Stimulated activated CD8-positive, alpha-beta memory T cell treated with anti-CD3 and anti-CD28 coated beads, Interleukin-12 subunit alpha, Interleukin-12 subunit beta, amount 100 ng/mL, for 24 hours (primary cell): ENCODE data around the gene FIBIN.

Source experiments
- DNase-seq: peaks from one replicate; pipeline ENCODE4 v3.0.0-alpha.2; 2020; ENCODE audit errors: extremely low read depth

The FIBIN gene

DNA sequence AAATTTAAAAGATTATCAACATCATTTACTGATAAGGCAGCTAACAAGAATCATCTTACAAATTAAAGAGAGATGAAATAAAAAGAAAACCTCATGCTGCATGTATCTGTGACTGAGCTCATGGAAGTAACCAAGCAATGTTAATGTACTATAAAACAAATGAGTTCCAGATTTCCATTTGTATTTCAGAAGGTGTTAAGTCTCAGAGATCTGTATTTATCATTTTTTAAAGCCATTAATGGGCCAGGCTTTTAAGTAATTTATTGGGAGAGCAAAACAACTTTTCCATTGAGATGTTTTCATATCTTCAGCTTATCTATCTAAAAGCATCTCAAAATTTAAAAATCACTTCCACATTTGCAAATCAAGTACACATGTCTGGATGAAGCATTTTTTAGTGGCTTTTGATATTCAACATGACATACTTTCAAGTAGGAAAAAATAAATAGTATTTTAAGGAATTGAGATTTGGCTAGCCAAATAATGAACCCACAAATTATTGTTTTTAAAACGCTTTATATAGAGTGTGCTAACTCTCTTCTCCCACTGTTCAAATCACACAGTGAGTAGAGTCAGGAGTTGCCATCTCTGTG, 28.8 kb downstream of the FIBIN start:
- no peak for DNase-seq

DNA sequence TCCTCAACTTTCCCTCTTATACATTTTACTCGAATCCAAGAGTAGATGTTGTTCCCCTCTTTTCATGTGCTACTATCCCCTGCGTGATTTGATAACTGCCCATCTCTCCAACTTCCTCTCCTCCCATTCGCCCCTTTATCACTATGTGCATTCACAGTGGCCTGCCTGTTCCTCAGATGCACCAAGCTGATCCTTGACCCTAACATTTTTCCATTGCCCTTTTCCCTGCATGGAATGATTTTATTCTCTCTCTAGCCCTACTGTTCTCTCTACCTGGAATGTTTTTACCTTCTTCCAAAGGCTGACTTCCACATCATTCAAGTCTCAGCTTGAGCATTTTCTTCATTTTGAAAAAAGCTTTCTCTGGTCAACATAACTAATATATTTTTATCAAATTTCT, 31.0 kb downstream of the FIBIN start:
- DNase-seq, result no peak

DNA sequence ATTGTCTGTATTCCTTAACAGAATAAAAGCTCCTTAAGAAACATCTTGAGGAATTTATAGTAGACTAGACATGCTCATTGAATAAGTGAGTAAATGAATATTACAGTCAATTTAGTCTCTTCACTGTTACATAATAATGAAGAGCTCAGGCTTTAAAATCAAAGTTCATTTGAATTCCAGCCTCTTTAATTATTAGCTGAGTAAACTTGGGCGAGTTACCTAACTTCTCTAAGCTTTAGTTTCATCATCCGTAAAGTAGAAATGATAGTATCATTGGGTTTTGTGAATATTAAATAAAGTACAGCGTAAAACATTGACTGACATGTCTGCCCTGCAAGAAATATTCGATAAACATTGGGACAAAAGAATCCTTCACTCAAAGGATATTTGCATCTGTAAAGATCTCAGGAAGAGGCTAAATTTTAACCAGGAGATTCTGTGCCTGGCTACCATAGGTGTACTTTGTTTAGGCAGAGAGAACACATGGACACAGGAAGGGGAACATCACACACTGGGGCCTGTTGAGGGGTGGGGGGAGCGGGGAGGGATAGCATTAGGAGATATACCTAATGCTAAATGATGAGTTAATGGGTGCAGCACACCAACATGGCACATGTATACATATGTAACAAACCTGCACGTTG, 31.5 kb downstream of the FIBIN start:
- DNase-seq, result no peak

DNA sequence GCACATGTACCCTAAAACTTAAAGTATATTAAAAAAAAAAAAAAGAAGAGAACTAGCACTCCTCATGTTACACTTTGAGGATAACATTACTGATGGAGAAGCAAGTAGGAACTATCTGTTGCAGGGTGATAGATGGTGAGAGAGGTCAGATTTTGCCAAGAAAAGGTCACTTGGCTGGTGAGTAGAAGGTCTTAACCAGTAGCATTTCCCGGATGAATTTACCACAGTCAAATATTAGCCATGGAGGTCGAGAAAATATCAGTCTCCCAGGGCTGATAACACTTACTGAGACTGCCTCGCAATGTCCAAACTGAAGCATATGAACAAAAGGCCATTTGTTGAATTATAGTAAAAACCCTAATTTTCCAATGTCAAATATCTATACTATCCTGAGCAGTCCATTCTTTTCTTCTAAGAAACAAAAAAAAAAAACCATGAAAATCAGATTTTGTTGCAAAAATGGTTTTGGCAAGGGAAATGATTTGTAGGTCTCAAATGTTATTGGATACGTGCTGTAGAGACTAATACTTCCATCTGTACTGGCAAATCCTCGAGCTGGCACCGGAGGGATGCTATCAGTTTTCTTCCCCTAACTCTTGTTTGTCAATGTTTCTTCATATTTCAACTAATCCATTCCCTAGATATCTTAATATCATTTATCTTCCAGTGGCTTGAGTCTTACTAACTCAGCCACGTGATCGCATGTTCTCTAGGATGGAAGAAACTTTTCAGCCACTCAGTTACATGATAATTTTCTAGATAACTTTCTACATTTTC, 32.2 kb downstream of the FIBIN start:
- no peak for DNase-seq

DNA sequence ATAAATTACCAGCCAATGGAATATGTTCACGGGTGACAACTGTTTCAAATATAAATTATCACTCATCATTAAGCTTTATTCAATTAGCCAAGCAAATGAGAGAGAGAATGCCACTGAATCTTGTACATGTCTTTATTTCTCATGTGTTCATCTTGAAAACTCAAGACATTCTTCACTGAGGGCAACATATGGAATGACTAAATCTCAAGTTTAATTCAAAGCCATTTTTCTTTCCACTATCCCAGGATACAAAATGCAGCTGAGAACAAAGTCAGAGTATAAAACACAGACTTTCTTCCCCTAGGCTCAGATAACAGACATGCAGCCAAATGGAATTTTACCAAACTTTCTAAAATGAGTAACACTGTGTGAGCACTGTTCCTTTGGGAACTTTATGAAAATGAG, 34.7 kb downstream of the FIBIN start:
- no peak for DNase-seq

DNA sequence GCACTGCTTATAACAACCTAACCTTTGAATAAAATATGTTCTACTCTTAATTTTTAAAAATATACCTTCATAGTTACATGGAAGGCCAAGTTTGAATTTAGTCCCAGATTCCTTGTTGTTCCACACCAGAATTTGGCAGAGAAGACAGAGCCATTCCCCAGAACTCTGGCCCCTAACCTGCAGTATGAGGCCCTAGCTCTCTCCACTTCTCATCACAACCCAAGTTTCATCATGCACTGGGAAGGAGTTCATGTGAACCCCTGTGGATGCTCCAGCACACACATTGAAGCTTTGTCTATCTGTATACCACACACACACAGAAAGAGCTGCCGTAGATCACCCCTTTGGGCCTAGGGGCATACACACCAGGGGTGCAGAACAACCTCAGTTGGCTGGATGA, 36.1 kb downstream of the FIBIN start:
- no peak for DNase-seq

DNA sequence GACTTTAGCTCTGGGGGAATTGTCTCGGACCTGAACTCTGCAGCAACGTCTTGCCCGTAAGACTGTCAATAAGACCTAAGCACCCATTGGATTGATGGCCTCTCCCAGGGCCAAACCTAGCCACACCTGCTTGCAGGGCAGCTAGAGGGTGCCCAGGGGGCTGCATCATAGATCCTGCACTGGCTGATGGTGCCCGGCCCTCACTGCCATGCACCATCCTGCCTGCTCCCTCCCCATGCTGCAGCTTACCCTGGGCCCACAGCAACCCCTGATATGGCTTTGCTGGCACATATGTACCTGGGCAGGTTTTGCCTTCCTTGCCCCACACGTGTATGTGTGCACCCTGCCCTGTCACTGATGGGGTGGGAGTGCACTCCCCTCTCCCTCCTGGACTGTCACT, 37.8 kb downstream of the FIBIN start:
- DNase-seq, result no peak

DNA sequence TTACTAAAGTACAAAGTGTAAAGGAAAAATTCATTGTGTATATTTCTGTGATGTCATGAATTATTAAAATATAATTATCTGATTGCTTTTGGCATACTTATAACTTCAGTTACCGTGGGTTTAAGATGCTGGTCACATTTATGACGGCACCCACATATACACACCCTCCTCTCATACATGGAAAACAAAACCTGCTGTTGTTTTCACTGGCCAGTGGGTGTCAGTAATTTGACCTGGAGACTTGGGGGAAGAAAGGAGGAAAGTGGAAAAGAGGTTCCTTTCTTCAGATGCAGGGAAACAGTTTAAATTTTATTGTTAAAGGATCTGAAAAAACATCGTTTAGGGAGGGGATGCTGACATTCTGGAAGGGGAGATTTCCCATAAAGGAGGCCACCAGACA, 46.0 kb downstream of the FIBIN start:
- no peak for DNase-seq

DNA sequence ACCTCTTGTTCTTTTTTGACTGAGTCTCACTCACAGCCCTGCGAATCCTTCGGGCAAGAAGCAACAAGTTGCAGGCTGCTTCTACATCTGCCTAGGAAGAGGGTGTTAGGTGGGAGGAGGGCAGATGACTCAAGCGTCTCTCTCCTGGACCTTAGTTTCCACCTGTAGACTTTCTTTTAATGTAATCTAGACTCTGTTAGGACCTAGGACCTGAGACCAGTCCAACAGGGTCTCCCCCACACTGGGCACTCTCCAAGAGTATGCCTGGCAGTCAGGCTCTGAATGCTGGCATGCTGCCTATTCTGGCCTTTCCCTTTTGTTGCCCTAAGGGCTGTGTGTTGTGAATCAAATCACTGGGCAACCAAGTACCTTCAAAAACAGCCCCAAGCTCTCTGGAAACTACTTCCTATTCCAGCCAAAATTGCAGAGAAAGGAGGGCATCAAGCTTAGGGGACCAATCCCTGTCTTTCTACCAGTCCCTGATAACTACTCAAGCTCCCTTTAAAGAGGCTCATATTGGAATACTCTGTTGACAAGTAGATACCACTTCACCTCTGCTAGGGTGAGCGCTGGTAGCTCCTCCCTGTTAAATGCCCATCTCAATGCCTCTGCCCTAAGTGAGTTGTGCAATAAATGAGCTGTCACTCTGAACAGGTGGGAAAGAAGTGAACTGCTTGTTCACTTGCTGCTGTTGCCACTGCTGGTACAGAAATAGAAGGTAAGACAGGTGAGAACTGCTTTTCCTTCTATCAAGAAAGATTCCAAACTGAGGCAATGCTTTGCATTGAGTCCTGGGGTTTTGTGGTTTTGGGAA, 46.6 kb downstream of the FIBIN start, which contains the start of gene BBOX1:
BBOX1 (plus strand) TSS at position 514 of the 814 bp plus-strand sequence. CDS start 14,616 bp downstream, outside the sequence.
- DNase-seq, result no peak

DNA sequence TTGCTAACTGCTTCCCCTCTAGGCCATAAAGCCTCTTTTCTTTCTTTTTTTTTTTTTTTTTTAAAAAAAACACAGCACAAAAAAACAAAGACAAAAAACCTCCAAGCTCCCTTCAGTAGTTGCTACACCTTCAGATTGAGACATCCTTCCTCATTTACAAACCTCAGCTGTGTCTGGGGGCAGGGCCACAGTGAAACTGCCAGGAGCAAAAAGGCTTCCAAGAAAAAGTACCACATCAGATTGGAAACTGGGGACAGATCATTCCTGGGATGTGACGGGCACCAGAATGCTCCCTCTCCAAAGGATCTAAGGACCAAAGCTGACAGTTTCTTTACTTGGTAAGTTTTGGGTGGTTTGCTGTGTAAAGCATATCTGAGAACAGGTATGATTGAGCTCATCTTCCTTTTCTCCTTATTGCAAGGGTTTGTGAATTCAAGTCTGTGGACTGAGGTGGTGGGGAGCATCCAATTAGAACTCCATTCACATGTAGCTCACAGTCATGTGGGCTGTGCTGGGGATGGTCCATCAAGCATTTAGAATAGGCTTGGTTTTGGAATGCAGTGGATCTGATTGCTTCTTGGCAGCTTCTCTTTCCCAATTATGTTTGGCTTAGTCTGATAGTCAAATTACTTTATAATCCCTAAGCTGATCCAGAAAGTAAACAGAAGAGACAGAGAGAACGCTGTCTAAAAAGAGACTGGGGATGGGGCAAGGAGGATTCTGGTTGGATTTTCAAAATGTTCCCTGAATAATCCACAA, 47.4 kb downstream of the FIBIN start:
- DNase-seq, result no peak
